Measurements from ENCODE around the gene PLSCR2.

GRCh38 chr3:146465693-146466465, 3.5 kb downstream of the PLSCR2 start:
- TF ChIP-seq EP300 (IDR thresholded peaks at IDR 0.05), result no peak
- TF ChIP-seq CTCF (IDR thresholded peaks at IDR 0.05), result no peak
